ENCODE results near the gene FAM162A.

FAM162A gene

DNA sequence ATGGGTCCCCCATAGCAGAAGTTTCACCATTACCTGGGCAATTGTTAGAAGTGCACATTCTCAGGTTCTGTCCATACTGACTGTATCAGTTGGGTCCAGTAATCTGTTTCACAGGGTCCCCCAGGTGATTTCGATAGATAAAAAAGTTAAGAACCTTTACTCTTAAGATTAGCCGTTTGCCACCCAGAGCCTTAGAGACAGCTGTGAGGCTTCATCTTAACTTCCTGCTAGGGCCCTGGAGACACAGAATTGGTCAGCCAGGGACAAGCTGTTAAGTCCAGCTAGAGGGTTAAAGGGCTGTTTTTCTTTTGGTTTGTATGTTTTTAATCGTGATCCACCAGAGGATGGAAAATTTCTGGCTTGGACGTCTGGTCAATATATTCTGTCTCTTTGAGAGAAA lies 6.7 kb downstream of the FAM162A start:
- H3K4me1 ChIP-seq (ENCODE audit: control insufficient read depth, insufficient read depth, low read length): peaks cover 11% of the 10 kb centered on the region
- H3K9me3 ChIP-seq (ENCODE audit: control insufficient read depth, low read length): no peaks in the 10 kb centered on the region
- no peaks in the 10 kb centered on the region for H3K27me3 ChIP-seq (ENCODE audit: control insufficient read depth, insufficient read depth, low read length)
- no peaks in the 10 kb centered on the region for H3K36me3 ChIP-seq (ENCODE audit: control insufficient read depth, insufficient read depth, low read length)
- H3K9ac ChIP-seq (ENCODE audit: low read length): no peak overlapping the region
- no peak overlapping the region for H3K4me3 ChIP-seq (ENCODE audit: low read length)

DNA sequence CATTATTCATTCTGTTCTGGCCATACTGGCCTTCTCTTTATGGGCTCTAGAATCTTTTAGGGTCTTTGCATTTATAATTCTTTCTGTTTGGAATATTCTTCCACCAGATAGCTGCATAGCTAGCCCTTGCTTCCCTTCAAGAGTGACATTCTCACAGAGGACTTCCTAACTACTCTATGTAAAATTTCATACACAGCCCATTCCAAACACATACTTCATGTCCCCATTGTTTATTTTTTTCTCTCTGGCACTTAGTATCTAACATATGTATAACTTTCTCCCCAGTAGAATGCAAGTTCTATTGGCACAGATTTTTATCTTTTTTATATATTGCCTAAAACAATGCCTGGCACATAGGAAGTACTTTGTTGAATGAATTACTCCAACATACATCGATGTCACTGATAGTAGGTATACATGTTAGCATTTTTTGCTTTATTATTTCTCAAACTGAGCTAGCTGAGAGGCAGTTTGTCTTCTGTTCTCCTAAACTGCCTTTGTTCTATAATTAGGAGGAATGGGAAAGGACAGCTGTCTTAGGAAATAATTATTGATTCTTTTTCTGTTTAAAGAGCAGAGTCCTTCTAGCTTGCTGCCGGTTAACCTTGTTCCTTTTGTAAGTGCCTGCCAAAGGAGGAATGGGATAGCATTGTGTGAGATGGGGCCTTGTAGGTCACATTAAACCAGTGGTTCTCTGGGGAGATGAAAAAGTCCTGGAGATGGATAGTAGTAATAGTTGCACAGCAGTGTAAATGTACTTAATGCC lies 7.9 kb downstream of the FAM162A start:
- H3K4me3 ChIP-seq (ENCODE audit: low read length): no peak overlapping the region
- no peaks in the 10 kb centered on the region for H3K36me3 ChIP-seq (ENCODE audit: control insufficient read depth, insufficient read depth, low read length)
- H3K27me3 ChIP-seq (ENCODE audit: control insufficient read depth, insufficient read depth, low read length): no peaks in the 10 kb centered on the region
- no peak overlapping the region for H3K9ac ChIP-seq (ENCODE audit: low read length)
- no peaks in the 10 kb centered on the region for H3K9me3 ChIP-seq (ENCODE audit: control insufficient read depth, low read length)
- H3K4me1 ChIP-seq (ENCODE audit: control insufficient read depth, insufficient read depth, low read length): peaks cover under 1% of the 10 kb centered on the region

DNA sequence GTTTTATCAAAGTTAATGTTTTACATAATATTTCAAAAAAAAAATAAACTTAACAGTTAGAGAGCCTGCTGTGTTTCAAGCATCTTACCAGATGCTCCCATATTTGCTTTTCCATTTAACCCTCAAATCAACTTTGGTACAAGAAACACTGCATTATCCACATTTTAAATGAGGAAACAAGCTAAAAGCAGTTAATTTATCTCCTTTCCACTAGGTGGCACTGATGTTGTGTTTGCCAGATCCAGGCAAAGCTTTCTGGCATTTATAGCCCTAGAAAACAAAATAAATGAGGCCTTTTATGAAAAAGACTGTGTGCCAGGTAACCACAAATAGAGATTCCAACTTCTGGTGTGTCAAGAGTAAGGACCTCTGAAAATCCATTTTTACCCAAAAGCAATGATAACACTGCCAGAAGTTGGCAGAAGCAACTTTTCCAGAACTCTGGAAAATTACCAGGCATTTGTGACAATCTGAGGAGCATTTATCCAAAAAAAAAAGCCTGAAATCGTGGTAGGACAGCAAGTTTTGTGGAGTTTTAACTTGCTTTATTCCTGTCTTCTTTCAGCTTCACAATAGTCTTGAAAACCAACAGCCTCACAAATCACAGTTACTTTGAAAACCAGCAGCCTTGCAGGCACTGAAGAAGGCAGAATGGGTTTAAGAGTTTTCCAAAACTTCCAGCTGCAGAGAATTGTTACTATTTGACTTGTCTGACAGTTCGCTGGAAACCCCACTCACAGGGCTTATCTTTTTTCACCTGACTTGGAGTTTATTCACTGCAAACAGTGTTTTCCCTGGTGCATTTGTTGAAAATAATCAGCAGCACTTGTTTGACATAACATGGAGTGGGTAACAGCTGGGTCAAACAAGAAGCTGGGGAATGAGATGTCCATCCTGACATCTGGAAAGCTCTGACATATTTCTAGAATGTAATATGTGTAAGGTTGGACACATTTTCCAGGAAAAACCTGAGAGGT lies 9.2 kb downstream of the FAM162A start:
- H3K36me3 ChIP-seq (ENCODE audit: control insufficient read depth, insufficient read depth, low read length): no peaks in the 10 kb centered on the region
- no peaks in the 10 kb centered on the region for H3K9me3 ChIP-seq (ENCODE audit: control insufficient read depth, low read length)
- H3K9ac ChIP-seq (ENCODE audit: low read length): no peak overlapping the region
- H3K4me3 ChIP-seq (ENCODE audit: low read length): no peak overlapping the region
- H3K4me1 ChIP-seq (ENCODE audit: control insufficient read depth, insufficient read depth, low read length): no peaks in the 10 kb centered on the region
- H3K27me3 ChIP-seq (ENCODE audit: control insufficient read depth, insufficient read depth, low read length): no peaks in the 10 kb centered on the region

DNA sequence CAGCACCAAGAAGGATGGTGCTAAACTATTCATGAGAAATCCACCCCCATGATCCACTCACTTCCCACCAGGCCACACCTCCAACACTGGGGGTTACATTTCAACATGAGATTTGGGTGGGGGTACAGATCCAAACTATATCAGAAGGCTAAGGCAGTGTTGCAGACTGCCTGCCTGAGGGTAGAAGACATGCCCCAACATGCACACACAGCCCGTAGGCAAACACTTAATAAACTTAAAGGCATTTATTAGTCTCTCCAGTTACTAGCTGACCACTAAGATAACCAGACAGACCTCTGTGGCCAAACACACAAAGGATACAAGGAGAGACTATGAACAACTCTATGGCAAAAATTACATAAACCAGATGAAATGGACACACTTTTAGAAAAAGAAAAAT lies 10.2 kb downstream of the FAM162A start:
- Histone ChIP-seq H3K9me3 (ENCODE audit: control insufficient read depth, low read length) (no peaks in the 10 kb centered on the region), H3K27me3 (ENCODE audit: control insufficient read depth, insufficient read depth, low read length) (no peaks in the 10 kb centered on the region), H3K4me1 (ENCODE audit: control insufficient read depth, insufficient read depth, low read length) (no peaks in the 10 kb centered on the region), H3K36me3 (ENCODE audit: control insufficient read depth, insufficient read depth, low read length) (no peaks in the 10 kb centered on the region), H3K9ac (ENCODE audit: low read length) (no peak overlapping the region), H3K4me3 (ENCODE audit: low read length) (no peak overlapping the region)

DNA sequence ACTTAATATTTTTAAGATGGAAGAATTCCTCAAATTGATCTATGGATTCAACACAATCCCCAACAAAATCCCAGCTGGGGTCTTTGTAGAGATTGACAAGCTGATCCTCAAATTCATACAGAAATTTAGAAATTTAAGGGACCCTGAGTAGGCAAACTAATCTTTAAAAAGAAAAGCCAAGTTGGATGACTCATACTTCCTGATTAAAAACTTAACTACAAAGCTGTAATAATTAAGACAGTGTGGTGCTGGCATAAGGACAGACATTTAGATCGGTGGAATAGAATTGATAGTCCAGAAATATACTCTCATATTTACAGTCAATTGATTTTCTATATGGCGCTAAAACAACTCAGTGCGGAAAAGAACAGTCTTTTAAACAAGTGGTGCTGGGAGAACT lies 11.6 kb downstream of the FAM162A start:
- Histone ChIP-seq H3K4me1 (ENCODE audit: control insufficient read depth, insufficient read depth, low read length) (no peaks in the 10 kb centered on the region), H3K9me3 (ENCODE audit: control insufficient read depth, low read length) (no peaks in the 10 kb centered on the region), H3K9ac (ENCODE audit: low read length) (no peak overlapping the region), H3K36me3 (ENCODE audit: control insufficient read depth, insufficient read depth, low read length) (no peaks in the 10 kb centered on the region), H3K27me3 (ENCODE audit: control insufficient read depth, insufficient read depth, low read length) (no peaks in the 10 kb centered on the region), H3K4me3 (ENCODE audit: low read length) (no peak overlapping the region)

DNA sequence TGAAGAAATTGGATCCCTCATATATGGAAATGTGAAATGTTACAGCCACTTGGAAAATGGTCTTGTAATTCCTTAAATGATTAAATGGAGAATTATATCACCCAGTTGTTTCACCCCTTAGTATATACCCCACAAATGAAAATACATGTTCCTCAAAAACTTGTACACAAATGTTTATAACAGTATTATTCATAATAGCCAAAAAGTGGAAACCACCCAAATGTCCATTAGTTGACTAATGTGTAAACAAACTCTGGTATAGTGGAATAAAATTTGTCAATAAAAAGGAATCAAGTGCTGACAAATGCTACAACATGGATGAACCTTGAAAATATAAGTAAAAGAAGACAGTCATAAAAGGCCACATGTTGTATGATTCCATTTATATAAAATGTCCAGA lies 12.5 kb downstream of the FAM162A start:
- no peaks in the 10 kb centered on the region for H3K27me3 ChIP-seq (ENCODE audit: control insufficient read depth, insufficient read depth, low read length)

DNA sequence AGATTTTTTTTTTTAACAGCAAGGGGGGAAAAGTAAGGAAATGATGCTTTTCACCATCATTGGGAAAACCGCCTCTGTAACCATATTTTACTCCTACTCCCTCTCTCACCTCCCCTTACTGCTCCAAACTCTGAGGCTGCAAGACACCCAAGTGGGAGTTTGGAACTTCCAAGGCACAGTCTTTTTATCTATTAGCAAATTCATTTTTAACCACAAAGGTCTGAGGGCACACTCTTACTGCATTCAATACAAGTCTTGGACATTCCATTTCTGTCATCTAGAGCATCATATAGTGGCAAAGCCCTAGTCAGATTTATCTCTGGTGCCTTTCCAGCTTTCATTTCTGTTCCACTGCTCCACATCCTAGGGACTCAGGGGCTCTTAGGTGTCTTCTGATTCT lies 13.2 kb downstream of the FAM162A start:
- no peaks in the 10 kb centered on the region for H3K27me3 ChIP-seq (ENCODE audit: control insufficient read depth, insufficient read depth, low read length)
- no peak overlapping the region for H3K4me3 ChIP-seq (ENCODE audit: low read length)
- no peaks in the 10 kb centered on the region for H3K9me3 ChIP-seq (ENCODE audit: control insufficient read depth, low read length)
- no peaks in the 10 kb centered on the region for H3K4me1 ChIP-seq (ENCODE audit: control insufficient read depth, insufficient read depth, low read length)
- H3K36me3 ChIP-seq (ENCODE audit: control insufficient read depth, insufficient read depth, low read length): no peaks in the 10 kb centered on the region
- no peak overlapping the region for H3K9ac ChIP-seq (ENCODE audit: low read length)

More for the DNA sequence above, 12.5 kb downstream of the FAM162A start:
- Histone ChIP-seq H3K4me1 (ENCODE audit: control insufficient read depth, insufficient read depth, low read length) (no peaks in the 10 kb centered on the region), H3K36me3 (ENCODE audit: control insufficient read depth, insufficient read depth, low read length) (no peaks in the 10 kb centered on the region), H3K9me3 (ENCODE audit: control insufficient read depth, low read length) (no peaks in the 10 kb centered on the region), H3K9ac (ENCODE audit: low read length) (no peak overlapping the region), H3K4me3 (ENCODE audit: low read length) (no peak overlapping the region)

DNA sequence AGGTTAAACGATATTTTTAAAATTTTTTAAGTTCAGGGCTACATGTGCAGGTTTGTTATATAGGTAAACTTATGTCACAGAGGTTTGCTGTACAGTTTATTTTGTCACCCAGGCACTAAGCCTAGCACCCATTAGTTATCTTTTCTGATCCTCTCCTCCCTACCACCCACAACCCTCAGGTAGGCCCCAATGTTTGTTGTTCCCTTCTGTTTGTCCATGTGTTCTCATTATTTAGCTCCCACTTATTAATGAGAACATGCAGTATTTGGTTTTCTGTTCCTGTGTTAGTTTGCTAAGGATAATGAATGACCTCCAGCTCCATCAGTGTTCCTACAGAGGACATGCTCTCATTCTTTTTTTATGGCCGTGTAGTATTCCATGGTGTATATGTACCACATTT lies 14.9 kb downstream of the FAM162A start:
- Histone ChIP-seq H3K36me3 (ENCODE audit: control insufficient read depth, insufficient read depth, low read length) (peaks cover 5% of the 10 kb centered on the region), H3K4me1 (ENCODE audit: control insufficient read depth, insufficient read depth, low read length) (no peaks in the 10 kb centered on the region), H3K27me3 (ENCODE audit: control insufficient read depth, insufficient read depth, low read length) (no peaks in the 10 kb centered on the region), H3K4me3 (ENCODE audit: low read length) (no peak overlapping the region), H3K9me3 (ENCODE audit: control insufficient read depth, low read length) (no peaks in the 10 kb centered on the region), H3K9ac (ENCODE audit: low read length) (no peak overlapping the region)

DNA sequence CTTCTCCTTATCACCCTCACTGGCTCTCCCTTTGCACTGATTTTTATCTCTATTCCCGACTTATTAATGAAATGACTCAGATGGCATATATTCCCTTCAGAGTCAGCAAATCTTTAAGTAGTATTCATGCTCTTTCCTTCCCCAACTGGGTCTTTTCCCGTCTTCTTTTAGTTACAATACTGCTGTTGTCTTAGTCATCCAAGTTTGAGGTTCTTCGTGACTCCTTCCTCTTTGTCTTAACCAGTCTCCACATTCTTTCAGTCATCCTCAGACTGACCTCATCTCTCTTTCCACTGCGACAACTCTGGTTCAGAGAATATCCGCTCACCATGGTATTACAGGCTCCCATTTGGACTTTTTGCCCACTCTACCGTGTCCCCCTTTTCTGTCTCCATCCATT lies 19.5 kb downstream of the FAM162A start:
- Histone ChIP-seq H3K9ac (ENCODE audit: low read length) (no peak overlapping the region), H3K4me3 (ENCODE audit: low read length) (no peak overlapping the region), H3K36me3 (ENCODE audit: control insufficient read depth, insufficient read depth, low read length) (peaks cover 5% of the 10 kb centered on the region), H3K27me3 (ENCODE audit: control insufficient read depth, insufficient read depth, low read length) (no peaks in the 10 kb centered on the region), H3K4me1 (ENCODE audit: control insufficient read depth, insufficient read depth, low read length) (no peaks in the 10 kb centered on the region), H3K9me3 (ENCODE audit: control insufficient read depth, low read length) (no peaks in the 10 kb centered on the region)

DNA sequence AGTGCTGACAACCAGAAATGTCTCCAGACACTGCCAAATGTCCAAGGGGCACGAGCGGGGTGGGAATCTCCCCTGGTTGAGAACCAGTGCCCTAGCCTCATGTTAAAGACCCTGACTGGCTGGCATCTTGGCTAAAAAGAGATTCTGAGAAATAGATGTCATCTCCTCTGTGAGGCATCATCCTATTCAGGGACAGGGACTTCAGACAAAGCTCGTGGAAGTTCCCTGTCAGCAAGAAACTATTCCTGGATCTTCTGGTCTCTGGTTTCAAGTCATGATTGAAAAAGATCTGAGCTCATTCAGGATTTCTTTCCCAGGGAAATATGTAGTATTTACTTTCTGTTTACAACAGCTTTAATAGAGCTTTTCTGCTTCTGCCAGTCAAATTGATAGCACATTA lies 21.0 kb downstream of the FAM162A start:
- Histone ChIP-seq H3K4me1 (ENCODE audit: control insufficient read depth, insufficient read depth, low read length) (no peaks in the 10 kb centered on the region), H3K9ac (ENCODE audit: low read length) (no peak overlapping the region), H3K9me3 (ENCODE audit: control insufficient read depth, low read length) (no peaks in the 10 kb centered on the region), H3K27me3 (ENCODE audit: control insufficient read depth, insufficient read depth, low read length) (no peaks in the 10 kb centered on the region), H3K36me3 (ENCODE audit: control insufficient read depth, insufficient read depth, low read length) (peaks cover 5% of the 10 kb centered on the region), H3K4me3 (ENCODE audit: low read length) (no peak overlapping the region)

DNA sequence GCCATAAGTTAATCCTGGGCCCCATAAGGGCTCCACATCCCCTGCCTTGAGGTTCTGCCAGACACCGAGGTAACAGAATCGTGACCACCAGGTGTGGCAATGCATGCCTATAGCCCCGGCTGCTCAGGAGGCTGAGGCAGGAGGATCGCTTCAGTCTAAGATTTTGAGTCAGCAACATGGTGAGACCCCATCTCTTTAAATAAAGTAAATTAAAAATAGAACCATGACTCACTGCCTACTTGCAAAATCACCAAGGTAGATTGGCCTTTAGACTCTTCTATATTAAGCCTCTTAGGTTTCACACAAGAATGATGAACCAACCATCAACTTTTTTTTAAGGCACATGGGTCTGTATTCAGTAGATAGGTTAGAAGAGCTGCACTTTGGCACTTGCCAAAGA lies 22.2 kb downstream of the FAM162A start:
- H3K4me1 ChIP-seq (ENCODE audit: control insufficient read depth, insufficient read depth, low read length): no peaks in the 10 kb centered on the region
- no peaks in the 10 kb centered on the region for H3K9me3 ChIP-seq (ENCODE audit: control insufficient read depth, low read length)
- H3K4me3 ChIP-seq (ENCODE audit: low read length): no peak overlapping the region
- H3K9ac ChIP-seq (ENCODE audit: low read length): no peak overlapping the region
- H3K36me3 ChIP-seq (ENCODE audit: control insufficient read depth, insufficient read depth, low read length): peaks cover 5% of the 10 kb centered on the region
- no peaks in the 10 kb centered on the region for H3K27me3 ChIP-seq (ENCODE audit: control insufficient read depth, insufficient read depth, low read length)

DNA sequence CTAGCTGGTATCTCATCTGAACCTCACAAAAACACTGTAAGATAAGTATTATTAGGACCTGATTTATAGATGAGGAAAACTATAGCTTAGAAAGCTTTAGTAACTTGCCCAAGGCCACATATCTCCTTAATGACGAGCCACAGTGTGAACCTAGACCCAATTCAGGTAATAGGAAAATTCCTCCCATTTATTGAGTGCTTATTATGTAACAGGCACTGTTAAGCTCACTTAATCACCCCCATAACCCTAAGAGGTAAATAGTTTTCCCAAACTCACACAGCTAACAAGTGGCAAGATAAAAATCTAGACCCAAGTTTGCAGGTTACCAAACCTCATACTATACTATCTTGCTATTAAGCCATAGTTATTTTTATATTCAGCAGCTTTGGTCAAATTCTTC lies 24.0 kb downstream of the FAM162A start:
- Histone ChIP-seq H3K4me3 (ENCODE audit: low read length) (no peak overlapping the region), H3K9me3 (ENCODE audit: control insufficient read depth, low read length) (no peaks in the 10 kb centered on the region), H3K4me1 (ENCODE audit: control insufficient read depth, insufficient read depth, low read length) (no peaks in the 10 kb centered on the region), H3K36me3 (ENCODE audit: control insufficient read depth, insufficient read depth, low read length) (peaks cover 3% of the 10 kb centered on the region), H3K9ac (ENCODE audit: low read length) (no peak overlapping the region), H3K27me3 (ENCODE audit: control insufficient read depth, insufficient read depth, low read length) (no peaks in the 10 kb centered on the region)
